Measurements from ENCODE around the gene SVOPL. TPM values are rescaled to one million over a fixed set of nuclear protein-coding genes. Genes with fewer than 3 reads are reported as not detected.

The SVOPL gene
- total RNA-seq, 1 experiment from 2014 or later, result not detected

DNA sequence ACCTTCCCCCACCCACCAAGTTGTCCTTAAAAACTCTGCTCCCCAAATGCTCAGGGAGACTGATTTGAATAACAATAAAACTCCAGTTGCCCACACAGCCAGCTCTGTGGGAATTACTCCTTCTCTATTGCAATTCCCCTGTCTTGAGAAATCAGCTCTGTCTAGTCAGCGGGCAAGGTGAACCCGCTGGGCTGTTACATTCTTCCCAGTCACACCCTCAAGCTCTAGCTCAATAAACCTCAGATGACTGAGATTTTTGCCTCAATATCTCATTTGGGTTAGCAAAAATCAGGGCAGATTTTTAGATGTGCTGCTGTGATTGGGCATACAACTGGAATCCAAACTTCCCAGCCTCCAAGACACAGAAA is 32.9 kb downstream of the SVOPL start:
- Histone ChIP-seq H3K27ac (ENCODE audit: low read depth, low read length) (no peak overlapping the region), H3K4me3 (replicated peaks in 1 of 2; ENCODE audit: low read depth in 1 of 2, low read length in 2 of 2) (no peak overlapping the region), H3K9me3 (ENCODE audit: control insufficient read depth in 1 of 2, insufficient read depth in 1 of 2, low read depth in 1 of 2, low read length in 2 of 2) (no peaks in the 10 kb centered on the region), H3K9ac (ENCODE audit: low read length) (no peak overlapping the region), H3K4me2 (ENCODE audit: low read length) (no peak overlapping the region), H3K27me3 (ENCODE audit: insufficient read depth, low read length) (no peaks in the 10 kb centered on the region), H3K9me2 (ENCODE audit: insufficient read depth) (no peaks in the 10 kb centered on the region), H3K36me3 (ENCODE audit: control insufficient read depth in 1 of 2, insufficient read depth in 2 of 2, low read length in 2 of 2) (no peaks in the 10 kb centered on the region), H2AFZ (ENCODE audit: low read depth, low read length, poor library complexity, severe bottlenecking) (no peak overlapping the region), H3K4me1 (ENCODE audit: control insufficient read depth in 1 of 2, insufficient read depth in 2 of 2, low read length in 2 of 2) (no peaks in the 10 kb centered on the region), H3K79me2 (ENCODE audit: insufficient read depth, low read length) (no peaks in the 10 kb centered on the region), H4K20me1 (ENCODE audit: insufficient read depth) (no peaks in the 10 kb centered on the region)
- ChIA-PET POLR2A (no interaction called here), CTCF (no interaction called here), RAD21 (ENCODE audit: low non-redundant PET in 1 of 2, low total read pairs in 2 of 2, uncharacterized antibody in 2 of 2, unreplicated experiment in 2 of 2) (no interaction called here)
- no peak for DNase-seq (ENCODE audit: low read depth, low spot score)
- TF ChIP-seq SIN3A (IDR thresholded peaks at IDR 0.05; ENCODE audit: low read depth), result no peak
- TF ChIP-seq RAD21 (IDR thresholded peaks at IDR 0.05; ENCODE audit: low read depth), result no peak
- no peak for TF ChIP-seq ZFX (IDR thresholded peaks at IDR 0.05)
- TF ChIP-seq, protein P1, sequence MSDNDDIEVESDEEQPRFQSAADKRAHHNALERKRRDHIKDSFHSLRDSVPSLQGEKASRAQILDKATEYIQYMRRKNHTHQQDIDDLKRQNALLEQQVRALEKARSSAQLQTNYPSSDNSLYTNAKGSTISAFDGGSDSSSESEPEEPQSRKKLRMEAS (IDR thresholded peaks at IDR 0.05), result no peak
- TF ChIP-seq CBX3 (IDR thresholded peaks at IDR 0.05; ENCODE audit: low read depth), result no peak
- no peak for TF ChIP-seq ATF3 (IDR thresholded peaks at IDR 0.05)
- TF ChIP-seq TCF7L2 (IDR thresholded peaks at IDR 0.05; ENCODE audit: borderline replicate concordance, extremely low read depth, insufficient read depth, insufficient read length), result no peak
- TF ChIP-seq POLR2A (IDR thresholded peaks at IDR 0.05; ENCODE audit: borderline replicate concordance, extremely low read depth, insufficient read depth, insufficient read length), result no peak
- TF ChIP-seq ZNF274 (IDR thresholded peaks at IDR 0.05; ENCODE audit: low read depth, low read length), result no peak
- no peak for TF ChIP-seq CEBPB (IDR thresholded peaks at IDR 0.05; ENCODE audit: low read depth)
- BruUV-seq (replicated peaks), result no TSS peak
- intact Hi-C loops (cut with micrococcal nuclease), result no loop called here
- ATAC-seq, result no peak

DNA sequence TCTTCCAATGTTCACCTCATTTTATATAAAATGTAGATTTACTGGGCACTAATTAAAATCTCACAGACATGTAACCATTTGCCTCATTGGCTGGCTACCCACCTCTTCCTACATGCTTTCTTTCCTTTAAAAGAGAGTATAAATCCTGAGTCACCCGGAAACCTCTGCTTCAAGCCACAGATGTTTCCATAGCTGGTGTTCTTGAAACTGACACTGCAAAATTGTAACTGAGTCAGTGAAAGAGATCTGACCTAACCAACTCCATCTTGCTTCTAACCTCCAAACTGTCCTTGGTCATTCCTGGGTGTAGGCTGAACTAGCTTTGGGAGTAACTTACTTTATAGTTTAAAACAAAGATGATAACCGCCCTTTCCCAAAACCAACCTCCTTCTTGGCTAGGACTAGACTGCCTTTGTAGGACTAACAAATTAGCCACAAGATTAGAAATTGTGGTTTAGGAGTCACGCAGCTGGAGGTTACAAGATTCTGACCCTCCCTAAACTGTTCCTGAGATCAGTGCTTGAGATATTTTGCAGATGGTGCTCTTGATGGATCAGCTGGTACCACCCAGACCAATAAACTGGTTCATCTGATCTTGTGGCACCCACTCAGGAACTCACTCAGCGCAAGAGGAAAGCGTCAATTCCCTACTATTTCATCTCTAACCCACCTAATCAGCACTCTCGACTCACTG is 33.5 kb downstream of the SVOPL start:
- Histone ChIP-seq H3K79me2 (ENCODE audit: insufficient read depth, low read length) (no peaks in the 10 kb centered on the region), H3K4me3 (replicated peaks in 1 of 2; ENCODE audit: low read depth in 1 of 2, low read length in 2 of 2) (no peak overlapping the region), H3K9me3 (ENCODE audit: control insufficient read depth in 1 of 2, insufficient read depth in 1 of 2, low read depth in 1 of 2, low read length in 2 of 2) (no peaks in the 10 kb centered on the region), H3K9me2 (ENCODE audit: insufficient read depth) (no peaks in the 10 kb centered on the region), H3K36me3 (ENCODE audit: control insufficient read depth in 1 of 2, insufficient read depth in 2 of 2, low read length in 2 of 2) (no peaks in the 10 kb centered on the region), H4K20me1 (ENCODE audit: insufficient read depth) (no peaks in the 10 kb centered on the region), H2AFZ (ENCODE audit: low read depth, low read length, poor library complexity, severe bottlenecking) (no peak overlapping the region), H3K9ac (ENCODE audit: low read length) (no peak overlapping the region), H3K27ac (ENCODE audit: low read depth, low read length) (no peak overlapping the region), H3K27me3 (ENCODE audit: insufficient read depth, low read length) (no peaks in the 10 kb centered on the region), H3K4me1 (ENCODE audit: control insufficient read depth in 1 of 2, insufficient read depth in 2 of 2, low read length in 2 of 2) (no peaks in the 10 kb centered on the region), H3K4me2 (ENCODE audit: low read length) (no peak overlapping the region)
- TF ChIP-seq ATF3 (IDR thresholded peaks at IDR 0.05), result no peak
- TF ChIP-seq TCF7L2 (IDR thresholded peaks at IDR 0.05; ENCODE audit: borderline replicate concordance, extremely low read depth, insufficient read depth, insufficient read length), result no peak
- TF ChIP-seq RAD21 (IDR thresholded peaks at IDR 0.05; ENCODE audit: low read depth), result no peak
- TF ChIP-seq, protein P2, sequence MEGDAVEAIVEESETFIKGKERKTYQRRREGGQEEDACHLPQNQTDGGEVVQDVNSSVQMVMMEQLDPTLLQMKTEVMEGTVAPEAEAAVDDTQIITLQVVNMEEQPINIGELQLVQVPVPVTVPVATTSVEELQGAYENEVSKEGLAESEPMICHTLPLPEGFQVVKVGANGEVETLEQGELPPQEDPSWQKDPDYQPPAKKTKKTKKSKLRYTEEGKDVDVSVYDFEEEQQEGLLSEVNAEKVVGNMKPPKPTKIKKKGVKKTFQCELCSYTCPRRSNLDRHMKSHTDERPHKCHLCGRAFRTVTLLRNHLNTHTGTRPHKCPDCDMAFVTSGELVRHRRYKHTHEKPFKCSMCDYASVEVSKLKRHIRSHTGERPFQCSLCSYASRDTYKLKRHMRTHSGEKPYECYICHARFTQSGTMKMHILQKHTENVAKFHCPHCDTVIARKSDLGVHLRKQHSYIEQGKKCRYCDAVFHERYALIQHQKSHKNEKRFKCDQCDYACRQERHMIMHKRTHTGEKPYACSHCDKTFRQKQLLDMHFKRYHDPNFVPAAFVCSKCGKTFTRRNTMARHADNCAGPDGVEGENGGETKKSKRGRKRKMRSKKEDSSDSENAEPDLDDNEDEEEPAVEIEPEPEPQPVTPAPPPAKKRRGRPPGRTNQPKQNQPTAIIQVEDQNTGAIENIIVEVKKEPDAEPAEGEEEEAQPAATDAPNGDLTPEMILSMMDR (IDR thresholded peaks at IDR 0.05 in 2 of 3, conservative IDR thresholded peaks at IDR 0.05 in 1 of 3; ENCODE audit: borderline replicate concordance in 1 of 3, insufficient read depth in 1 of 3, low read depth in 2 of 3, low read length in 2 of 3), result no peak
- no peak for TF ChIP-seq EZH2 (IDR thresholded peaks at IDR 0.05)
- ChIA-PET RAD21 (ENCODE audit: low non-redundant PET in 1 of 2, low total read pairs in 2 of 2, uncharacterized antibody in 2 of 2, unreplicated experiment in 2 of 2) (no interaction called here), CTCF (no interaction called here), POLR2A (no interaction called here)
- no peak for ATAC-seq
- BruUV-seq (replicated peaks), result no TSS peak
- DNase-seq (ENCODE audit: low read depth, low spot score), result no peak
- intact Hi-C loops (cut with micrococcal nuclease), result no loop called here

All from HCT116 (cell line).